H9 (cell line): ENCODE data around the gene COPS6. TPM values are rescaled to one million over a fixed set of nuclear protein-coding genes. Genes with fewer than 3 reads are reported as not detected.

Source experiments
- DNase-seq: peaks from one replicate; pipeline ENCODE4 v3.0.0-alpha.2; 2017
- H2AFZ ChIP-seq: one replicate; pipeline ENCODE4 v1.6.1; 2013; ENCODE audit warnings: mild to moderate bottlenecking, low read length, control low read depth, moderate library complexity
- H2AK5ac ChIP-seq: 2 replicates; pipeline ENCODE4 v1.6.1; 2013; ENCODE audit warnings: low read length, control low read depth, mixed read lengths; ENCODE audit not compliant: insufficient read length
- H2BK120ac ChIP-seq: one replicate; pipeline ENCODE4 v1.6.1; 2013; ENCODE audit warnings: low read depth, mild to moderate bottlenecking, low read length, control low read depth, inconsistent platforms; ENCODE audit not compliant: poor library complexity, severe bottlenecking
- H2BK12ac ChIP-seq: 2 replicates; pipeline ENCODE4 v1.6.1; 2013; ENCODE audit warnings: low read length, control low read depth, mixed read lengths, low read depth; ENCODE audit not compliant: insufficient read length
- H2BK15ac ChIP-seq: 2 replicates; pipeline ENCODE4 v1.6.1; 2013; ENCODE audit warnings: low read depth, low read length, control low read depth
- H2BK20ac ChIP-seq: one replicate; pipeline ENCODE4 v1.6.1; 2013; ENCODE audit warnings: low read depth, mild to moderate bottlenecking, low read length, control low read depth, inconsistent platforms; ENCODE audit not compliant: poor library complexity, severe bottlenecking
- H2BK5ac ChIP-seq: 2 replicates; pipeline ENCODE4 v1.6.1; 2013; ENCODE audit warnings: low read length, control low read depth, mixed read lengths; ENCODE audit not compliant: insufficient read length
- H3K14ac ChIP-seq: 2 replicates; pipeline ENCODE4 v1.6.1; 2013; ENCODE audit warnings: low read length, control low read depth; ENCODE audit not compliant: insufficient read depth
- H3K18ac ChIP-seq: 2 replicates; pipeline ENCODE4 v1.6.1; 2013; ENCODE audit warnings: low read depth, mild to moderate bottlenecking, mixed read lengths, low read length, control low read depth; ENCODE audit not compliant: insufficient read length
- H3K23ac ChIP-seq: 2 replicates; pipeline ENCODE4 v1.6.1; 2013; ENCODE audit warnings: low read length, control low read depth, mixed read lengths, low read depth; ENCODE audit not compliant: insufficient read length
- H3K23me2 ChIP-seq: 2 replicates; pipeline ENCODE4 v1.6.1; 2013; ENCODE audit warnings: low read depth, mild to moderate bottlenecking, mixed read lengths, low read length, control low read depth; ENCODE audit not compliant: insufficient read length, poor library complexity, severe bottlenecking
- H3K27ac ChIP-seq: 2 replicates; pipeline ENCODE4 v1.5.1; 2013; ENCODE audit warnings: low read length, control low read depth, mixed read lengths, low read depth; ENCODE audit not compliant: insufficient read length
- H3K27me3 ChIP-seq: 2 replicates; pipeline ENCODE4 v1.6.1; 2013; ENCODE audit warnings: low read length, control low read depth, inconsistent platforms; ENCODE audit not compliant: insufficient read depth
- H3K4ac ChIP-seq: 2 replicates; pipeline ENCODE4 v1.6.1; 2013; ENCODE audit warnings: low read depth, mild to moderate bottlenecking, control low read depth, inconsistent platforms, low read length, moderate library complexity
- H3K4me1 ChIP-seq: 2 replicates; pipeline ENCODE4 v1.6.1; 2013; ENCODE audit warnings: low read length, control low read depth, inconsistent platforms; ENCODE audit not compliant: insufficient read depth
- H3K4me2 ChIP-seq: 2 replicates; pipeline ENCODE4 v1.6.1; 2013; ENCODE audit warnings: low read length, control low read depth, mixed read lengths; ENCODE audit not compliant: insufficient read length, insufficient read depth
- H3K56ac ChIP-seq: 2 replicates; pipeline ENCODE4 v1.6.1; 2013; ENCODE audit warnings: low read depth, mild to moderate bottlenecking, mixed read lengths, low read length, control low read depth; ENCODE audit not compliant: insufficient read length
- H3K79me1 ChIP-seq: 2 replicates; pipeline ENCODE4 v1.6.1; 2013; ENCODE audit warnings: low read depth, mild to moderate bottlenecking, moderate library complexity, low read length, control low read depth, inconsistent platforms; ENCODE audit not compliant: insufficient read depth, poor library complexity, severe bottlenecking
- H3K79me2 ChIP-seq: 2 replicates; pipeline ENCODE4 v1.6.1; 2013; ENCODE audit warnings: low read length, control low read depth, inconsistent platforms; ENCODE audit not compliant: insufficient read depth
- H3K9ac ChIP-seq: 2 replicates; pipeline ENCODE4 v1.6.1; 2013; ENCODE audit warnings: low read length, control low read depth, mixed read lengths; ENCODE audit not compliant: insufficient read length; ENCODE audit errors: extremely low read depth
- H3K9me3 ChIP-seq: one replicate; pipeline ENCODE4 v1.6.1; 2013; ENCODE audit warnings: low read depth, low read length, inconsistent platforms; ENCODE audit not compliant: control insufficient read depth
- H3T11ph ChIP-seq: one replicate; pipeline ENCODE4 v1.6.1; 2013; ENCODE audit warnings: mild to moderate bottlenecking, low read length, control low read depth, inconsistent platforms
- H4K20me1 ChIP-seq: one replicate; pipeline ENCODE4 v1.6.1; 2013; ENCODE audit not compliant: control insufficient read depth, insufficient read length, insufficient read depth
- H4K5ac ChIP-seq: 2 replicates; pipeline ENCODE4 v1.6.1; 2013; ENCODE audit warnings: low read depth, mild to moderate bottlenecking, mixed read lengths, low read length, control low read depth; ENCODE audit not compliant: insufficient read length
- H4K8ac ChIP-seq: replicated peaks from 2 replicates; pipeline ENCODE4 v1.6.1; 2013; ENCODE audit warnings: low read length, control low read depth, mixed read lengths, low read depth; ENCODE audit not compliant: insufficient read length
- H4K91ac ChIP-seq: 2 replicates; pipeline ENCODE4 v1.6.1; 2013; ENCODE audit warnings: low read depth, mild to moderate bottlenecking, moderate library complexity, mixed read lengths, low read length, control low read depth; ENCODE audit not compliant: insufficient read length
- H3K27ac Mint-ChIP-seq, 3 experiments: 2 replicates in 2 of 3; 3 replicates in 1 of 3; pipeline ENCODE4 v1.8.0; 2020 to 2021; ENCODE audit warnings: mixed read lengths in 3 of 3, mild to moderate bottlenecking in 1 of 3, moderate library complexity in 1 of 3
- H3K27me3 Mint-ChIP-seq: 2 replicates; pipeline ENCODE4 v1.8.0; 2021; ENCODE audit warnings: low read depth, mild to moderate bottlenecking, moderate library complexity, mixed read lengths
- H3K36me3 Mint-ChIP-seq, 3 experiments: 2 replicates in 2 of 3; 3 replicates in 1 of 3; pipeline ENCODE4 v1.8.0; 2020 to 2021; ENCODE audit warnings: low read depth in 3 of 3, mixed read lengths in 3 of 3; ENCODE audit not compliant: insufficient read depth in 1 of 3
- H3K4me1 Mint-ChIP-seq, 2 experiments: 2 replicates each; pipeline ENCODE4 v1.8.0; 2020; ENCODE audit warnings: mixed read lengths in 2 of 2
- H3K4me3 Mint-ChIP-seq, 2 experiments: 2 replicates in 1 of 2; 3 replicates in 1 of 2; pipeline ENCODE4 v1.8.0; 2020 to 2021; ENCODE audit warnings: mild to moderate bottlenecking in 2 of 2, mixed read lengths in 2 of 2, moderate library complexity in 1 of 2
- H3K9me3 Mint-ChIP-seq, 2 experiments: 2 replicates in 1 of 2; 3 replicates in 1 of 2; pipeline ENCODE4 v1.8.0; 2020; ENCODE audit warnings: mild to moderate bottlenecking in 2 of 2, mixed read lengths in 2 of 2, moderate library complexity in 1 of 2
- CTCF ChIP-seq: fragments of 200-600 bp; sonication (generic); conservative IDR thresholded peaks from 3 replicates; pipeline ENCODE4 v1.8.0; 2021; ENCODE audit warnings: antibody characterized with exemption, mild to moderate bottlenecking
- WGBS: extraction: QIAGEN DNeasy Blood & Tissue Kit; methylation state at CpG from one replicate; pipeline ENCODE4 v1.1.7; 2013; ENCODE audit warnings: missing lambda C conversion rate, low lambda C conversion rate, mixed read lengths; ENCODE audit not compliant: insufficient read length; ENCODE audit errors: extremely low coverage; 5-methylcytosine and 5-hydroxymethylcytosine counted together
- total RNA-seq: library from RNA; stranded (reverse); gene quantifications from 2 replicates; pipeline ENCODE4 v1.2.1, GENCODE V29; 2021

COPS6 gene
- total RNA-seq, 1 experiment from 2014 or later = 140 TPM

DNA sequence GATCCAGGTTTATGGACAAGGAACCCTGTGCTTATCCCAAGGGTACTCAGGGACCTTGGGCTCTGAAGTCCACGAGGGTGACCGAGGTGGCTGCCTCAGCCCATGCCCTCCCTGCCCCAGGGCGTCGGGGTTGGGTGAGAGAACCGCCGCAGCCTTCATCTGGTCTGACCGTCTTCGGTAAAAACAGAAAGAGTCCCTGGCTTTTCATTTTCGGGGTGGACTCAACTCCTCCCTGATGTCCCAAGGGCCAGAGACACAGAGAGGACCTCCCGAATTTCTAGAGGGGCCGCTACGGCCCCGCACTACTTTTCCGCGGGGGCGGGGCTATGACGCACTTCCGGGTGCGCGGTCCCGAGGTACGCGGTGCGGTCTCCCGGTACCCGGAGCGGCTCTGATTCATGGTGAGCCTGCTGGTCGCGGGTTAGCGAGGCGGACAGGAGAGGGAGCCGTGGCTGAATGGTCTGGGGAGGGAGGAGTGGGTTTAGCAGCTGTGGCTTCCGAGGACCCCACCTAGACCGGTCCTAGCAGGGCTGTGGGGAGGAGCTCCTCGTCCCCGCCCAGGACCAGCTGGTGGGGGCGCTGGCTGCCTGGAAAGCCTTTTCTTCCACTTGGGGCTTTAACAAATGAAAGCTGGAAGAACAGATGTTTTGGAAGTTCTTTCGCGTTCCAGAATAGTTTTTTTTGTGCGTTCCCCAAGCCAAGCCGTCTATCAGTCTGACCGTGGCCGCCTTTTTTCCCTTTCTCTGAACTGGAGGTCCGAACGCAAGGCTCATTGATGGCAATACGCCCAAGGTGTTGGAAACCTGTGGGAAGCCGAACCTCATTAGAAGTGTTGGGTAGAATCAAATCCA is 39.1 kb upstream of the COPS6 start, which contains the start of gene ZSCAN21:
TSS of gene ZSCAN21 (plus strand) at position 334 of the 851 bp plus-strand sequence. CDS start 7,233 bp downstream, outside the sequence.
- H3K23ac ChIP-seq = no peak within 1 kb of the TSS
- H3T11ph ChIP-seq = no peak within 1 kb of the TSS
- H3K9ac ChIP-seq = peak within 1 kb of the TSS; percentile 83
- peaks cover 2% of the 10 kb centered on the region for H3K23me2 ChIP-seq
- no peak within 1 kb of the TSS for H3K4ac ChIP-seq
- H3K4me2 ChIP-seq = peak within 1 kb of the TSS; percentile 87
- H3K79me2 ChIP-seq = no peaks in the 10 kb centered on the region; the same call in 1 of the 2 replicates
- no peak within 1 kb of the TSS for H2BK120ac ChIP-seq
- H4K20me1 ChIP-seq = no peaks in the 10 kb centered on the region
- peaks cover 4% of the 10 kb centered on the region for H3K79me1 ChIP-seq
- H3K9me3 ChIP-seq = no peaks in the 10 kb centered on the region
- no CpG with 5 or more reads among the region's 47 CpGs for WGBS
- H3K27ac ChIP-seq = no peak within 1 kb of the TSS
- no peak within 1 kb of the TSS for H2AK5ac ChIP-seq
- H2BK5ac ChIP-seq = no peak within 1 kb of the TSS
- no peaks in the 10 kb centered on the region for H3K27me3 ChIP-seq
- peak; percentile 87 for DNase-seq
- H3K4me1 ChIP-seq = no peaks in the 10 kb centered on the region
- peaks cover 8 to 19% (median 12%) of the 10 kb centered on the region in 3 experiments for H3K36me3 Mint-ChIP-seq
- peak within 1 kb of the TSS; percentile 88 for H3K14ac ChIP-seq
- H2AFZ ChIP-seq = no peak within 1 kb of the TSS
- no peak within 1 kb of the TSS; the same call in 1 of the 2 replicates for H2BK15ac ChIP-seq
- no peak within 1 kb of the TSS for H4K5ac ChIP-seq
- H4K91ac ChIP-seq = no peak within 1 kb of the TSS
- H2BK12ac ChIP-seq = no peak within 1 kb of the TSS
- H2BK20ac ChIP-seq = no peak within 1 kb of the TSS
- H3K18ac ChIP-seq = peak within 1 kb of the TSS; percentile 88
- peaks cover 10 to 12% of the 10 kb centered on the region in 2 experiments for H3K4me1 Mint-ChIP-seq
- no peak within 1 kb of the TSS for H3K56ac ChIP-seq
- H4K8ac ChIP-seq = no peak within 1 kb of the TSS
- H3K4me3 Mint-ChIP-seq = peak within 1 kb of the TSS; percentile 90 to 96
- peak within 1 kb of the TSS; percentile 98 to 99 (median 98); a peak in 6 of 7 replicates for H3K27ac Mint-ChIP-seq
- no peaks in the 10 kb centered on the region; the same call in none of the 2 replicates for H3K27me3 Mint-ChIP-seq
- no peak; the same call in 2 of the 3 replicates for TF ChIP-seq CTCF
- H3K9me3 Mint-ChIP-seq = peaks cover 0 to 3% of the 10 kb centered on the region in 2 experiments; a peak in 1 of 5 replicates
